Thyroid gland (tissue), 4 donors: Measurements from ENCODE around the gene TNFAIP1. TPM values are rescaled to one million over a fixed set of nuclear protein-coding genes. Genes with fewer than 3 reads are reported as not detected.
A peak's percentile ranks its signal among the peaks of the same experiment; 100 is the strongest.

Experiments used
- DNase-seq, 2 donors: peaks; one replicate each; pipeline ENCODE4 v3.0.0-alpha.2; 2019
- H3K27ac ChIP-seq, 3 donors: fragments of 200-600 bp; sonication (generic); 1 replicate in 2 of 3; 2 replicates in 1 of 3; pipeline ENCODE4 v1.5.1; 2016 to 2019; ENCODE audit warnings: mild to moderate bottlenecking in 1 of 3, moderate library complexity in 1 of 3
- H3K27me3 ChIP-seq: fragments of 200-600 bp; sonication (generic); one replicate; pipeline ENCODE4 v1.5.1; 2019
- H3K36me3 ChIP-seq, 2 donors: fragments of 200-600 bp; sonication (generic); one replicate each; pipeline ENCODE4 v1.5.1; 2016 to 2019
- H3K4me1 ChIP-seq, 2 donors: fragments of 200-600 bp; sonication (generic); one replicate each; pipeline ENCODE4 v1.5.1; 2017 to 2019
- H3K4me3 ChIP-seq, 3 donors: fragments of 200-600 bp; sonication (generic); replicated peaks in 1 of 3; 1 replicate in 2 of 3; 2 replicates in 1 of 3; pipeline ENCODE4 v1.5.1; 2016; ENCODE audit warnings: mild to moderate bottlenecking in 1 of 3
- H3K9me3 ChIP-seq: fragments of 200-600 bp; sonication (generic); one replicate; pipeline ENCODE4 v1.5.1; 2017
- CTCF ChIP-seq, 6 experiments: fragments of 200-600 bp in 3 of 6; fragments of 450-650 bp in 3 of 6; sonication (generic) in 3 of 6; IDR thresholded peaks; one replicate each; pipeline ENCODE4 v1.5.1; 2016 to 2019; ENCODE audit warnings: antibody characterized with exemption in 6 of 6, mild to moderate bottlenecking in 2 of 6, inconsistent platforms in 1 of 6, moderate library complexity in 1 of 6
- POLR2A ChIP-seq, 2 donors: fragments of 450-650 bp; IDR thresholded peaks; one replicate each; pipeline ENCODE4 v1.6.1; 2017; ENCODE audit warnings: antibody characterized with exemption in 2 of 2, mild to moderate bottlenecking in 2 of 2, moderate library complexity in 1 of 2
- WGBS, 2 donors: methylation state at CpG; one replicate each; pipeline ENCODE4 v1.1.5; 2017; 5-methylcytosine and 5-hydroxymethylcytosine counted together
- intact Hi-C: fragments of 100-400 bp; cut with DNase I; formaldehyde crosslinking; loops from one replicate; pipeline ENCODE4 v1.15.1; 2023
- total RNA-seq, 4 donors: library from RNA; depleted of rRNA; stranded (reverse); fragments of >200 nt; gene quantifications; one replicate each; pipeline ENCODE4 v1.2.3, GENCODE V29; 2016

The TNFAIP1 gene
- total RNA-seq, 4 donors from 2014 or later = 28.4 to 36.9 (median 35.8) TPM

GRCh38 chr17:28341516-28341915 is 6.0 kb downstream of the TNFAIP1 start:
- peaks cover 0 to 32% of the 10 kb centered on the region in 2 donors for H3K4me1 ChIP-seq
- H3K27me3 ChIP-seq = no peaks in the 10 kb centered on the region
- H3K36me3 ChIP-seq = peaks cover 47 to 55% of the 10 kb centered on the region in 2 donors
- no peak for TF ChIP-seq POLR2A (IDR thresholded peaks at IDR 0.05)
- no peak for TF ChIP-seq CTCF (IDR thresholded peaks at IDR 0.05)
- intact Hi-C loops = no loop called here
- no peak for DNase-seq
- H3K27ac ChIP-seq = no peak overlapping the region
- no peaks in the 10 kb centered on the region for H3K9me3 ChIP-seq
- no peak overlapping the region for H3K4me3 ChIP-seq
- WGBS, 2 donors = 92 to 94% methylated on average over 10 to 11 of the region's 11 CpGs

DNA sequence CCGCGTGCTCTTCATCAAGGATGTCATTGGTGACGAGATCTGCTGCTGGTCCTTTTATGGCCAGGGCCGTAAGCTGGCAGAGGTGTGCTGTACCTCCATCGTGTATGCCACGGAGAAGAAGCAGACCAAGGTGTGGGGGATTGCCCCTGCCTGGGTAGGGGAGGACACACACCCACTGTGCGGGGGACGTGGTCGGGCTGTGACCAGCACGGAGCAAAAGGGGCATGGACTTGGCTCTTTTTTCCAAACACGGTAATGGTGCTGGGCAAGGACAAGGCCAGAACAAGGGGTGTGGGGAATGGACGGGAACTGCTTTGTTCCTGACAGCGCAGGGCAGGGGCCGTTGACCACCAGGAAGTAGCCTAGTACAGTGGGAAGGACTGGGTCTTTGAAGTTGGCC is 6.8 kb downstream of the TNFAIP1 start:
- DNase-seq = no peak
- H3K27ac ChIP-seq = no peak overlapping the region
- peaks cover 49 to 57% of the 10 kb centered on the region in 2 donors for H3K36me3 ChIP-seq
- TF ChIP-seq CTCF (IDR thresholded peaks at IDR 0.05) (no peak), POLR2A (IDR thresholded peaks at IDR 0.05) (no peak)
- WGBS, 2 donors = 90 to 94% methylated on average over 14 of the region's 14 CpGs
- no peak overlapping the region for H3K4me3 ChIP-seq
- peaks cover 0 to 28% of the 10 kb centered on the region in 2 donors for H3K4me1 ChIP-seq
- H3K9me3 ChIP-seq = no peaks in the 10 kb centered on the region
- intact Hi-C loops = no loop called here
- no peaks in the 10 kb centered on the region for H3K27me3 ChIP-seq

DNA sequence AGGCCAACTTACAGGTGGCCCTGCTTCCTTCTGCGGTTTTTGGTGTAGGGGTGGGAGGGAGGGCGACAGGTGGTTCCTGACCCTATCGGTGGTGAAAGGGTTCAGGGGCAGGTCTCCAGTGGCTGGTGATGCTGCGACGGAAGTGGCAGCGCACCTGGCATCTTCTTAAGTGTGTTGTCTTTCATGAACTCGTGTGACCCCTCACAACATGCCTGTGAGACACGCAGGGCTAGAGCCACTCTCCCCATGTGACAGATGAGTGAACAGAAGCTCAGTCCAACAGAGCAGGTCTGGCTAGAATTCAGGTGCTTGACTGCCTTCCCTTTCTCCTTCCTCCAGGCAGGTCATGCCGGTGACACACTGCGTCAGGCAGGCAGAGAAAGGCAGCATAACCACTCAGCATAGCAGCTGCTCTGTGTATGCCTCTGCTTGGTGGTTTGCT is 8.0 kb downstream of the TNFAIP1 start:
- peak; percentile 82 to 86 for DNase-seq
- H3K4me1 ChIP-seq = peaks cover 0 to 22% of the 10 kb centered on the region in 2 donors
- intact Hi-C loops = no loop called here
- peak overlapping the region in 2 of 3 donors; percentile 28 to 40 for H3K27ac ChIP-seq
- H3K27me3 ChIP-seq = no peaks in the 10 kb centered on the region
- no peaks in the 10 kb centered on the region for H3K9me3 ChIP-seq
- TF ChIP-seq POLR2A (IDR thresholded peaks at IDR 0.05) (peak in 1 of 2 donors; percentile 9), CTCF (IDR thresholded peaks at IDR 0.05) (no peak)
- 44 to 45% methylated on average over 9 to 10 of the region's 10 CpGs for WGBS, 2 donors
- no peak overlapping the region for H3K4me3 ChIP-seq
- H3K36me3 ChIP-seq = peaks cover 61 to 68% of the 10 kb centered on the region in 2 donors

- Histone ChIP-seq H3K9me3 (no peaks in the 10 kb centered on the region), H3K27ac (peak overlapping the region; percentile 28 to 40 (median 31)), H3K4me3 (no peak overlapping the region), H3K27me3 (no peaks in the 10 kb centered on the region), H3K4me1 (peaks cover 0 to 22% of the 10 kb centered on the region in 2 donors), H3K36me3 (peaks cover 66 to 72% of the 10 kb centered on the region in 2 donors)
- WGBS, 2 donors = 87 to 92% methylated on average over 9 of the region's 9 CpGs
- intact Hi-C loops = no loop called here
- peak in 1 of 2 donors; percentile 15 for DNase-seq
- no peak for TF ChIP-seq POLR2A (IDR thresholded peaks at IDR 0.05)
- TF ChIP-seq CTCF (IDR thresholded peaks at IDR 0.05) = no peak
Observed at GRCh38 chr17:28344011-28344410, 8.4 kb downstream of the TNFAIP1 start.

DNA sequence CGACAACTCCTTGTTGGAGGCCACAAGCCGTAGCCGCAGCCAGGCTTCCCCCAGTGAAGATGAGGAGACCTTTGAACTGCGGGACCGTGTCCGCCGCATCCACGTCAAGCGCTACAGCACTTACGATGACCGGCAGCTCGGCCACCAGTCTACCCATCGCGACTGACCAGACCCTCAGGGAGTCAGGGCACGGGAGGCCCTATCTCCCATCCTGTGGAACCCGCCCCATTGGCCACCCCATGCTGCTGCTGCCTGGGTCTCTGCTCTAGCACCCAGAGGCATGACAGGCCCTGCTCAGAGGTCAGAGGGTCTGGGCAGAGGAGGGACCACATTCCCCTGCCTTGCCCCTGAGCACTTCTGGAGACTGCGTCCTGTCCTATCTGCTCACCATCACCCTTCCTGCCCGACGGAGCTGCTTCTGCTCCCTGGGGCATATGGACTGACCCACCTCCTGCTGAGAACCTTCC is 8.9 kb downstream of the TNFAIP1 start:
- 90% methylated on average over 16 to 17 of the region's 19 CpGs for WGBS, 2 donors
- no peak for TF ChIP-seq POLR2A (IDR thresholded peaks at IDR 0.05)
- intact Hi-C loops = no loop called here
- Histone ChIP-seq H3K4me3 (no peak overlapping the region), H3K4me1 (peaks cover 0 to 22% of the 10 kb centered on the region in 2 donors), H3K27ac (no peak overlapping the region), H3K27me3 (no peaks in the 10 kb centered on the region), H3K36me3 (peaks cover 67 to 70% of the 10 kb centered on the region in 2 donors), H3K9me3 (no peaks in the 10 kb centered on the region)
- no peak for DNase-seq
